Subcutaneous adipose tissue (tissue), 4 donors: ENCODE data around the gene TUBA4A. TPM values are rescaled to one million over a fixed set of nuclear protein-coding genes. Genes with fewer than 3 reads are reported as not detected.

Experiments used
- total RNA-seq, 4 donors: library from RNA; depleted of rRNA; stranded (reverse); fragments of >200 nt; gene quantifications; one replicate each; pipeline ENCODE4 v1.1.0, GENCODE V29; 2016
- TF ChIP-seq, protein P1 (sequence below): fragments of 450-650 bp; IDR thresholded peaks from one replicate; pipeline ENCODE4 v1.5.1; 2016; ENCODE audit warnings: low read depth, mild to moderate bottlenecking, control low read depth, antibody characterized with exemption, moderate library complexity

TUBA4A gene
- total RNA-seq, 4 donors from 2014 or later: 7.2 to 31.8 (median 9.2) TPM

- TF ChIP-seq, protein P1, sequence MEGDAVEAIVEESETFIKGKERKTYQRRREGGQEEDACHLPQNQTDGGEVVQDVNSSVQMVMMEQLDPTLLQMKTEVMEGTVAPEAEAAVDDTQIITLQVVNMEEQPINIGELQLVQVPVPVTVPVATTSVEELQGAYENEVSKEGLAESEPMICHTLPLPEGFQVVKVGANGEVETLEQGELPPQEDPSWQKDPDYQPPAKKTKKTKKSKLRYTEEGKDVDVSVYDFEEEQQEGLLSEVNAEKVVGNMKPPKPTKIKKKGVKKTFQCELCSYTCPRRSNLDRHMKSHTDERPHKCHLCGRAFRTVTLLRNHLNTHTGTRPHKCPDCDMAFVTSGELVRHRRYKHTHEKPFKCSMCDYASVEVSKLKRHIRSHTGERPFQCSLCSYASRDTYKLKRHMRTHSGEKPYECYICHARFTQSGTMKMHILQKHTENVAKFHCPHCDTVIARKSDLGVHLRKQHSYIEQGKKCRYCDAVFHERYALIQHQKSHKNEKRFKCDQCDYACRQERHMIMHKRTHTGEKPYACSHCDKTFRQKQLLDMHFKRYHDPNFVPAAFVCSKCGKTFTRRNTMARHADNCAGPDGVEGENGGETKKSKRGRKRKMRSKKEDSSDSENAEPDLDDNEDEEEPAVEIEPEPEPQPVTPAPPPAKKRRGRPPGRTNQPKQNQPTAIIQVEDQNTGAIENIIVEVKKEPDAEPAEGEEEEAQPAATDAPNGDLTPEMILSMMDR: no peak
Measured at GRCh38 chr2:219291394-219291793, 37.7 kb upstream of the TUBA4A start.

DNA sequence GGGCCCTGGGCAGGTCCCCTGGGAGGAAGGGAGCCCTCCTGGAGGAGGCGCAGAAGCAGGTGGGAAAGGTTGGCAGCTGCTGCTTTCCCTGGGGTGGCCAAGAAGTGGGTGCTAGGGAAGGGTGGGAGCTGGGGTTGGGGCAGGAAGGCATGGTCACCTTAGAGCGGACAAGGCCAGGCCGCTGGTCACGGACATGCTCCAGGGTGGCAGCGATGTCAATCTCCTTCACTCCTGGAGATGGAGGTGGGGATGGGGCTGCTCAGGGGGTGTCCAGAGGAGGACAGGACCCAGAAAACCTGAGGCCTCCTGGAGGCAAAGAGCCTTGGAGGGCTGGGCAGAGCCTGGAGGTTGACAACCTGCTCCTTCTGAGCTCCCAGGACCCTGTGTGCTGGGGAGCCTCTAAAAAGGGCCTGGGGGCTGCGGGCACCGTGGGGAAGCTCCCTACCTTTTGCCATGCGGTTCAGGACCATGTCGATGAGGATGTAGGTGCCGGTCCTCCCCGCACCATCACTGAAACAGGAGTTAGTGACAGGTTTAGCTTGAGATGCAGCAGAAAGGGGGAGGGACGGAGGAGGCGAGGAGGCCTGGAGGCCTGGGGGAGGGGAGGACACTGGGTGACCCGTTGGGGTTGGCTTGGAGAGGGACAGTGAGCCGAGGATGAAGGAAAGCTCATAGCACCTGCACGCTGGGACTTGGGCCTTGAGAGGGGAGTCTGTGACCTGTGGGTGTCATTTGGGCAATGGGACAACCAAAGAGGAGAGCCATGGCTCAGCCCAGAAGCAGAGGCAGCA, 36.9 kb upstream of the TUBA4A start:
- TF ChIP-seq, protein P1: no peak

DNA sequence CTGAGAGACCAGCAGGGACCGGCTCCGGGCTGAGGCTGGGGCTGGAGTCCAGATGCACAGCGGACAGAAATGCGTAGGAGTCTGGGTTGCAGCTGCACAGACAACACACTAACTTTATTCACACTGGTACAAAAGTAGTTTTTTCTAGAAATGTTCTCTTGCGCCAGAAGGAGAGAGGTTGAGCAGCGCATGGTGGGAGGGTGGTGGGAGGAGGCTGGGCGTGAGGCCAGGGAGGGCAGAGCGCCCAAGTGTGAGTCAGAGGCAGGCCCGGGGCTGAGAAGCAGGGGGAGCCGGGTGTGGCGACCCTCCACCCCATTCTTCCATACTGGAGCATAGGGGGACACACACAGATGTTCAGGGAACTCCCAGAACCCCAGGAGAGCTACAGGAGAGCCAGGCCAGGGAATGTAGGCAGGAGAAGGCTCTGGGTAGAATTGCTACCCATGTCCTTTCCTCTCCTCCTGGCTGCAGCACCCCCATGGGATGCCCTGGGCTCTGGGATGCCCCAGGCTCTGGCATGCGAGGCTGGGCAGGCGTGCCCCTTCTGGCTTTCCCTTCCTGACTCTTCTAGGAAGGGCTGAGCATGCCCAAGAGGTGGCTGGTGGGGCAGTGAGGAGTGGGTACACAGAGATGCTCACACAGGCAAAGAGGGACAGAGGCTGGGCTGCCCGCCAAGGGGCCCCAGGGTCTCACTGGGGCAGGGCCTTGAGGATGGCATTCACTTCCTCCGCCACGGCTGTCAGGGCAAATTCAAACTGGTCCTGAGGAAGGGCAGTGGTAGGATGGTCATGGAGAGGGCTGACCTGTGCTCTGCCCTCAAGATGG, 36.0 kb upstream of the TUBA4A start:
- TF ChIP-seq, protein P1: no peak

- TF ChIP-seq, protein P1: no peak
Measured at GRCh38 chr2:219289195-219289536, 35.4 kb upstream of the TUBA4A start.

DNA sequence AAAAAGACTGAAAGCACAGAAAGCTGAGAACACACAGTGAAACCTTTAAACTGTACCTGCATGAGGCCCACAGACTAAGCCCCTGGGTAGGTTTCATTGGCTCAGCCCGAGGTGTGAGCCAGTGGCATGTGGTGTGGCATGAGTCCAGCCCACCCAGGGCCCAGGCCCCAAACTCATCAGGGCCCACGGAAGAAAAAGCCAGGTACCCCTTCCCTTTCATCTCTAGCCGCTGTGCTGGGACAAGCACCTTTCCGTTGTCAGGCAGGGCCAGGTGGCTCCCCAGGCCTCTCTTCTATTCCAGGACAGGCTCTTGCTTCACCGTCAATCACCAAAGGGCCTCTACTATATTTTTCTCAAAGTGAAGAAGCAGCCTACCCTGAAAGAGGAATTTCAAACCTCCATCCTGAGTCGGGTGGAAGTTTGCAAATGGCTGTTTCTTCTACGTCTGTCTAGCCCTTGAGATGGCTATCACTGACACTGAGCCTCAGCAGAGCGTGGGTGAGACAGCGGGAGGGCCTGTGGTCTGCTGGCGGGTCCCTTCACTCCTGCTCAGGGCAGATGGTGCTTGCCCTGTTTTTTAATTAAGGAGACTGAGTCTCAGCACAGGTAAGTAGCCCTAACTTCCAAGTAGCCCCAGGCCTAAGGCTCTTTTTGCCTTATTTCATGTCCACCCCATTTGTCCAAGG, 34.0 kb upstream of the TUBA4A start:
- TF ChIP-seq, protein P1: no peak

GRCh38 chr2:219286436-219287115, 32.9 kb upstream of the TUBA4A start:
- TF ChIP-seq, protein P1: no peak
